GM12892 (cell line): ENCODE data around the gene SF3B6.

ENCODE experiments used
- POLR2A ChIP-seq: IDR thresholded peaks from 2 replicates; pipeline ENCODE4 v1.6.1; 2011; ENCODE audit warnings: low read depth, low read length, control low read depth
- POLR2AphosphoS5 ChIP-seq: IDR thresholded peaks from 2 replicates; pipeline ENCODE4 v1.6.1; 2011; ENCODE audit warnings: low read depth, low read length, control low read depth

DNA sequence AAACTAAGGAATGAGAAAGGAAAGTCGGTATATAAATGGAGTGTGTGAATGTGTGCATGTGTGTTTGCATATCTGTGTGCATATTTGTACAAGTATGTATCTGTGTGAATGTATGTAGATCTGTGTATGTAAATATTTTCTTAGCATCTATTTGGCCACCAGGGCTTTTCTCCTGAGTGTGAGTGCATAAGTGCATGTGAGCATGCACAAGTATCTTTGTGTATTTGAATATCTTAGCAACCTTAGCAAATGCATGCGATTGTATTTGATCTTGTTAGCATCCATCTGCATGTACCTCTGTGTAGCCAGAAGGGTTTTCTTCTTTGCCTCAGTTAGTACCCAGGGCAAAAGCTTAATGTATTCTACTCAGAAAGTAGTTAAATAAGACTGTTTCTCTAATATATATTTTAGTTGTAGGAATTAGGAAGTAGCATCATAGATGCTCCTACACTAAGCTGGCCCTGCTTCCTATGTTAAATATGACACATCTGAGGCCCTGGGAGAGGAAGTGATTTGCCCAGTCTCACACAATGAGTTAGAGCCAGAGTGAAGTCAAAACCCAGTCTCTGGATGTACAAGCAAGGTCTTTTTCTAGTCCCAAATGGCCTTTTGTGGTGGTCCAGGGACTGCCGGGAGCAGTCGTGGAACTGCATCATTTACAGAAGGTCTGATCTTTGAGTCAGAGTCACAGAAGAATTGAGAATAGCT lies 17.4 kb downstream of the SF3B6 start:
- TF ChIP-seq POLR2A: no peak
- TF ChIP-seq POLR2AphosphoS5: no peak
